Caco-2 (cell line): ENCODE data around the gene PIGS. TPM values are rescaled to one million over a fixed set of nuclear protein-coding genes. Genes with fewer than 3 reads are reported as not detected.

Source experiments
- BruUV-seq: library from RNA; stranded (reverse); fragments of 400-500 nt; replicated peaks from 2 replicates; lab custom pipeline; 2021; lab: Mats Ljungman, UMichigan
- CTCF ChIA-PET: fragments of 300-600 bp; sonication (Branson Sonifier 250); formaldehyde crosslinking; loops from one replicate; lab custom pipeline; 2022; ENCODE audit warnings: antibody characterized with exemption; lab: Charles Lee
- POLR2A ChIA-PET: fragments of 300-600 bp; sonication (Branson Sonifier 250); formaldehyde crosslinking; loops from one replicate; lab custom pipeline; 2022; ENCODE audit warnings: antibody characterized with exemption; lab: Charles Lee
- DNase-seq, 2 experiments: peaks; one replicate each; pipeline versions ENCODE4 v3.0.0 to v3.0.0-alpha.2; 2020 to 2022
- H3K27me3 ChIP-seq: replicated peaks from 2 replicates; pipeline ENCODE4 v1.6.0; 2011; ENCODE audit warnings: low read length; ENCODE audit not compliant: control insufficient read depth, insufficient read depth
- H3K36me3 ChIP-seq: 2 replicates; pipeline ENCODE4 v1.5.1; 2011; ENCODE audit warnings: low read length; ENCODE audit not compliant: control insufficient read depth, insufficient read depth
- H3K4me1 ChIP-seq: fragments of 250-450 bp; sonication (Bioruptor Pico); 2 replicates; pipeline ENCODE4 v1.5.1; 2020; ENCODE audit warnings: mild to moderate bottlenecking
- H3K4me3 ChIP-seq: 2 replicates; pipeline ENCODE4 v1.5.1; 2011; ENCODE audit warnings: low read depth, mild to moderate bottlenecking, control low read depth, low read length
- H3K9me3 ChIP-seq: fragments of 250-450 bp; sonication (Bioruptor Pico); 2 replicates; pipeline ENCODE4 v1.5.1; 2020; ENCODE audit warnings: mild to moderate bottlenecking, moderate library complexity
- H3K27ac Mint-ChIP-seq: one replicate; pipeline ENCODE4 v1.8.0; 2022; ENCODE audit warnings: mixed read lengths; ENCODE audit not compliant: unreplicated experiment
- H3K27me3 Mint-ChIP-seq: one replicate; pipeline ENCODE4 v1.8.0; 2022; ENCODE audit warnings: mixed read lengths; ENCODE audit not compliant: insufficient read depth, unreplicated experiment
- H3K36me3 Mint-ChIP-seq: one replicate; pipeline ENCODE4 v1.8.0; 2022; ENCODE audit warnings: mild to moderate bottlenecking, mixed read lengths; ENCODE audit not compliant: insufficient read depth, unreplicated experiment
- H3K4me1 Mint-ChIP-seq: one replicate; pipeline ENCODE4 v1.8.0; 2022; ENCODE audit warnings: low read depth, mixed read lengths; ENCODE audit not compliant: unreplicated experiment
- H3K4me3 Mint-ChIP-seq: one replicate; pipeline ENCODE4 v1.8.0; 2022; ENCODE audit warnings: mild to moderate bottlenecking, moderate library complexity, mixed read lengths; ENCODE audit not compliant: unreplicated experiment
- H3K9me3 Mint-ChIP-seq: one replicate; pipeline ENCODE4 v1.8.0; 2022; ENCODE audit warnings: mixed read lengths; ENCODE audit not compliant: unreplicated experiment
- intact Hi-C: fragments of 100-400 bp; cut with micrococcal nuclease; formaldehyde crosslinking; loops from one replicate; pipeline ENCODE4 v1.10.0; 2022; ENCODE audit not compliant: unreplicated experiment
- total RNA-seq: library from RNA; stranded (reverse); gene quantifications from 2 replicates; pipeline ENCODE4 v1.2.3, GENCODE V29; 2022
- TF ChIP-seq, protein P1 (sequence below), 2 experiments: fragments of 200-600 bp in 1 of 2; IDR thresholded peaks; 1 replicate in 1 of 2; 2 replicates in 1 of 2; pipeline versions ENCODE4 v1.5.1 to v1.8.0; 2011 to 2022; ENCODE audit warnings: antibody characterized with exemption in 1 of 2, control low read depth in 1 of 2, inconsistent platforms in 1 of 2, low read depth in 1 of 2, low read length in 1 of 2, mild to moderate bottlenecking in 1 of 2, moderate library complexity in 1 of 2; ENCODE audit not compliant: insufficient read depth in 1 of 2, severe bottlenecking in 1 of 2, unreplicated experiment in 1 of 2

The PIGS gene
- total RNA-seq, 1 experiment from 2014 or later: 99.6 TPM

DNA sequence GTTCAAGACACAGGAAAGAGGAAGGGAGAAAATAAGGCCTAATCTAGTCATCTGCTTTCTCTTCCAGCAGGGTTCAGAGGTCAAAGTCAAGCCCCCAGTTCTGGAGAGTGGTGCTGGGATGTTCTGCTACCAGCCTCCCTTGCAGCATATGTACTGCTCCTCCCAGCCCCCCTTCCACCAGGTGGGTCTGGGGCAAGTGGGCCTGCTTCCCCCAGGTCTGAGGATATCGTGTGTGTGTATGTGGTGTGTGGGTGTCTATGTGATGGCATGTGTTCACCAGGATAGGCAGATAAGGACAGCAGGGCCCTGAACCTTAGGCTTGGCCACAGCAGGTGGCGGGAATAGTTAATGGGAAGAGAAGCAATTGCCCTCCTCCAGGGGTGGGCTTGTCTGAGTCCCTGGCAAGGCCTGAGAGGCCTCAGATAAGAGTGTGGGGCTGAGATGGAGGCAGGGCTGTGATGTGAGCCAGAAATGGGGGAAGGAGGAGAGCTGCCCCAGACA lies 44.1 kb downstream of the PIGS start:
- no peak overlapping the region for H3K4me3 Mint-ChIP-seq
- no peak overlapping the region for H3K4me3 ChIP-seq
- H3K36me3 ChIP-seq: no peaks in the 10 kb centered on the region
- no peak for DNase-seq
- H3K4me1 ChIP-seq: peaks cover 37% of the 10 kb centered on the region
- ChIA-PET CTCF (no interaction called here), POLR2A (no interaction called here)
- TF ChIP-seq, protein P1, sequence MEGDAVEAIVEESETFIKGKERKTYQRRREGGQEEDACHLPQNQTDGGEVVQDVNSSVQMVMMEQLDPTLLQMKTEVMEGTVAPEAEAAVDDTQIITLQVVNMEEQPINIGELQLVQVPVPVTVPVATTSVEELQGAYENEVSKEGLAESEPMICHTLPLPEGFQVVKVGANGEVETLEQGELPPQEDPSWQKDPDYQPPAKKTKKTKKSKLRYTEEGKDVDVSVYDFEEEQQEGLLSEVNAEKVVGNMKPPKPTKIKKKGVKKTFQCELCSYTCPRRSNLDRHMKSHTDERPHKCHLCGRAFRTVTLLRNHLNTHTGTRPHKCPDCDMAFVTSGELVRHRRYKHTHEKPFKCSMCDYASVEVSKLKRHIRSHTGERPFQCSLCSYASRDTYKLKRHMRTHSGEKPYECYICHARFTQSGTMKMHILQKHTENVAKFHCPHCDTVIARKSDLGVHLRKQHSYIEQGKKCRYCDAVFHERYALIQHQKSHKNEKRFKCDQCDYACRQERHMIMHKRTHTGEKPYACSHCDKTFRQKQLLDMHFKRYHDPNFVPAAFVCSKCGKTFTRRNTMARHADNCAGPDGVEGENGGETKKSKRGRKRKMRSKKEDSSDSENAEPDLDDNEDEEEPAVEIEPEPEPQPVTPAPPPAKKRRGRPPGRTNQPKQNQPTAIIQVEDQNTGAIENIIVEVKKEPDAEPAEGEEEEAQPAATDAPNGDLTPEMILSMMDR (IDR thresholded peaks at IDR 0.05; ENCODE audit: insufficient read depth in 1 of 2, low read depth in 1 of 2, low read length in 1 of 2, severe bottlenecking in 1 of 2, unreplicated experiment in 1 of 2): no peak
- H3K4me1 Mint-ChIP-seq: peaks cover 22% of the 10 kb centered on the region
- H3K9me3 ChIP-seq: no peaks in the 10 kb centered on the region
- intact Hi-C loops: no loop called here
- peaks cover 7% of the 10 kb centered on the region for H3K36me3 Mint-ChIP-seq
- no peaks in the 10 kb centered on the region for H3K27me3 Mint-ChIP-seq
- BruUV-seq: no TSS peak
- H3K27ac Mint-ChIP-seq: no peak overlapping the region
- no peaks in the 10 kb centered on the region for H3K9me3 Mint-ChIP-seq
- H3K27me3 ChIP-seq: no peaks in the 10 kb centered on the region

DNA sequence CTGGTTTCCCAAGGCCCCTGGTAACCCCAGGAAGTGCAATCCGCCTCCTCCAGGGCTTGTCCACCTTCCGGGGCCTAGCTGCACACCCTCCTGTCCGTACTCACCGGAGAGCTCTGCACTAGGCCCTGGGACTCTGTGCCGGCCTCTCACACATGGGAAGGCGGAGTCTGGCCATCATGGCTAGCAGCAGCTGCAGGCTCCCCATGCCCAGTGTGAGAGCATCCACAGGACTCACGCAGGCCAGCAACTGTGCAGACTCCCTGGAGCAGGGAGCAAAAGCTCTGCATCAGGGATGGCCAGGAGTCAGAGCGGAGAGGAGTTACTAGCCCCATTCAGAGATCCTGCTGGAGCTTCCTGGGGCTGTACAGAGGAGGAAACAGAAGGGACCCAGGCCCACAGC lies 44.9 kb downstream of the PIGS start:
- no peaks in the 10 kb centered on the region for H3K36me3 ChIP-seq
- Mint-ChIP-seq H3K4me3 (no peak overlapping the region), H3K4me1 (peaks cover 22% of the 10 kb centered on the region), H3K9me3 (no peaks in the 10 kb centered on the region), H3K27me3 (no peaks in the 10 kb centered on the region), H3K27ac (peak overlapping the region; percentile 97), H3K36me3 (peaks cover 7% of the 10 kb centered on the region)
- BruUV-seq: no TSS peak
- ChIA-PET POLR2A (no interaction called here), CTCF (no interaction called here)
- H3K27me3 ChIP-seq: no peaks in the 10 kb centered on the region
- TF ChIP-seq, protein P1 (IDR thresholded peaks at IDR 0.05; ENCODE audit: insufficient read depth in 1 of 2, low read depth in 1 of 2, low read length in 1 of 2, severe bottlenecking in 1 of 2, unreplicated experiment in 1 of 2): no peak
- intact Hi-C loops: no loop called here
- H3K4me1 ChIP-seq: peaks cover 37% of the 10 kb centered on the region
- H3K9me3 ChIP-seq: no peaks in the 10 kb centered on the region
- DNase-seq: no peak
- H3K4me3 ChIP-seq: no peak overlapping the region

DNA sequence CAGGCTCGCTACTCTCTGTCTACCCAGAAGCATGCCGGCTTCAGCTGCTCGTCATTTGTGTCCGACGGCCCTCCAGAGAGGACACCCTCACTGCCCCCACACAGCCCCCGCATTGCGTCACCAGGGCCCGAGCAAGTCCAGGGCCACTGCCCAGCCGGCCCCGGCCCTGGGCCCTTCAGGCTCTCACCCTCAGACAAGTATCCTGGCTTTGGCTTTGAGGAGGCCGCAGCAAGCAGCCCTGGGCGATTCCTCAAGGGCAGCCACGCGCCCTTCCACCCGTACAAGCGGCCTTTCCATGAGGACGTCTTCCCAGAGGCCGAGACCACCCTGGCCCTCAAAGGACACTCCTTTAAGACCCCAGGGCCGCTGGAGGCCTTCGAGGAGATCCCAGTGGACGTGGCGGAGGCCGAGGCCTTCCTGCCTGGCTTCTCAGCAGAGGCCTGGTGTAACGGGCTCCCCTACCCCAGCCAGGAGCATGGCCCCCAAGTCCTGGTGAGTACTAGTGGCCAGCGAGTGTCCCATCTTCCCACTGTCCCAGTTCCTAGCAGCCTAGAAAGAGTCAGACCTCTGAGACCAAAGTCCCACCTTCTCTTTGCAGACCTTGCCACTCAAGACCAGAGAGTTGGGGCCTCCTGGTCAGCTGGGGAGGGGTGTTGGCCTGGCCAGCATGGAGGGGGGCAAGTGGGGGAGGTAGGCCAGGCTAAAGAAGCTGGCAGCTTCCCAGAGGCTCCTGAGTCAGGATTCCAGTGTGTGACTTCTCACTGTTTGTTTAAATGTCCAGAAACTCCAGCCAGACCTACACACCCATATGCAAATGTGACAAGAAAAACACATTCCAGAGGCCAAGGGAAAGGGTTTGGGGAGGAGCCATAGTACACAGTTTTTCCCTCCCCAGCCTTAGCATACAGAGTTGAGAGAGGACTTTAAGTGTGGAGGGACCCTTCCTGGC lies 46.6 kb downstream of the PIGS start:
- BruUV-seq: TSS peak; percentile 29
- DNase-seq: peak; percentile 81 to 92
- intact Hi-C loops: loop anchor here (1.0 kb wide), 2 partner anchors 16 to 49 kb away; no protein-coding TSS in a partner anchor
- Mint-ChIP-seq H3K9me3 (no peaks in the 10 kb centered on the region), H3K4me3 (peak overlapping the region; percentile 39), H3K27me3 (no peaks in the 10 kb centered on the region), H3K36me3 (peaks cover 7% of the 10 kb centered on the region), H3K27ac (peak overlapping the region; percentile 97), H3K4me1 (peaks cover 22% of the 10 kb centered on the region)
- peaks cover 37% of the 10 kb centered on the region for H3K4me1 ChIP-seq
- H3K4me3 ChIP-seq: no peak overlapping the region
- ChIA-PET CTCF (interaction anchor here (0.5 to 1.2 kb wide), 3 partner anchors 13 to 246 kb away, joined by 3 to 4 read pairs (median 4); no protein-coding TSS in a partner anchor), POLR2A (interaction anchor here (1.0 to 1.4 kb wide), 2 partner anchors 47 to 76 kb away, joined by 3 read pairs; partner anchors contain the start of gene PIGS)
- no peaks in the 10 kb centered on the region for H3K27me3 ChIP-seq
- no peaks in the 10 kb centered on the region for H3K9me3 ChIP-seq
- TF ChIP-seq, protein P1 (IDR thresholded peaks at IDR 0.05; ENCODE audit: insufficient read depth in 1 of 2, low read depth in 1 of 2, low read length in 1 of 2, severe bottlenecking in 1 of 2, unreplicated experiment in 1 of 2): no peak
- H3K36me3 ChIP-seq: no peaks in the 10 kb centered on the region
